HS-5 (cell line): ENCODE measurements around the gene PRKN.
"Not testable (repeated sequence)": the region's sequence is repeated elsewhere in the genome, so short reads cannot be mapped to it uniquely, and the experiment has no call there.

Experiments used
- DNase-seq: peaks from one replicate; pipeline ENCODE4 v3.0.0-alpha.2; 2012; ENCODE audit warnings: low read depth

The PRKN gene

GRCh38 chr6:162710936-162711335, 16.6 kb downstream of the PRKN start:
- no peak for DNase-seq

- no peak for DNase-seq
These were observed 17.1 kb downstream of the PRKN start for GRCh38 chr6:162710419-162710818.

- DNase-seq: no peak
These were observed 18.1 kb downstream of the PRKN start for GRCh38 chr6:162709431-162709830.

DNA sequence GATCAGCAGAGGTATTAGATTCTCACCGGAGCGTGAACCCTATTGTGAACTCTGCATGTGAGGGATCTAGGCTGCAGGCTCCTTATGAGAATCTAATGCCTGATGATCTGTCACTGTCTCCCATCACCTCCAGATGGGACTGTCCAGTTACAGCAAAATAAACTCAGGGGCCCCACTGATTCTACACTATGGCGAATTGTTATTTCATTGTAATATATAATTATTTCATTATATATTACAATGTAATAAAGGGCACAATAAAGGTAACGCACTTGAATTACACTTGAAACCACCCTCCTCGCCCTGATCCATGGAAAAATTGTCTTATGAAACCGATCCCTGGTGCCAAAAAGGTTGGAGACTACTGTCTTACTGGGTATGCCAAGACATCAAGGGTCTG, 18.6 kb downstream of the PRKN start:
- no peak for DNase-seq

- DNase-seq: no peak
These were observed 21.3 kb downstream of the PRKN start for GRCh38 chr6:162706232-162706631.

- DNase-seq: no peak
These were observed 21.8 kb downstream of the PRKN start for GRCh38 chr6:162705736-162706135.

DNA sequence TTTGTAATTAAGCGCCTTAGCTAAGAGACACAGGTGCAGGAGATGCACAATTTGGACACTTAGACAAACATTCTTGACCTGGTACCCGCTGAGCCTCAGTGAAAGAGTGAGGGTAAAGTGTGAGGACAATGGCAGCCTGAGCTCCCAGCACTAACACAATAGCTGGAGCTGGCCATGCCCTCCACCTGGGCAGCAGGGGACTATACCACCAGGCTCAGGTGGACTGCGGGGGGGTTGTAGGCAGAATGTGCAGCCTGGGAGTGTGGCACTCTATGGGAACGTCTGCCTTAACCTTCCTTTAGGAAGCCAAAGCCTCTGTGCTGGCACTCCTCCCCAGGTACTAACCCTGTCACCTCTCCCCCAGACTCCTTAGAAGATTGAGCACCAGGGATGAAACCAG, 23.6 kb downstream of the PRKN start:
- no peak for DNase-seq

- DNase-seq: no peak
These were observed 25.1 kb downstream of the PRKN start for GRCh38 chr6:162702446-162702845.

GRCh38 chr6:162701551-162701950, 26.0 kb downstream of the PRKN start:
- no peak for DNase-seq

DNA sequence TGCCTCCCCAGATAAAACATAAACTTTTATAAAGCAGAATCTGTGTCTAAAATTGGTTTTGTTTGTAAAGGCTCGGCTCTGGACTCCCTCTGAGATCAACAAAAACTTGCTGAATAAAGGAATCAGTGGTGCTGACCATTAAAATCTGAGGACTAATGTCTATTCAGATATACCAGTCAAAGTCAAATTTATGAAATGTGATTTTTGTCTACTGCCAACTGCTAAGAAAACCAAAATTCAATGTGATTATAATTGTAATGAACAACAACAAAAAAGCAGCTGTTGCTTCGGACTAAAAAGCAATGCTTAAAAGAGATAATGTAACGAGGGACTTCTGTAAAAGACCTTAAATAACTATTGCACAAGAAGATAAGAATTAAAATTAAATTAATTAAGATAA, 26.6 kb downstream of the PRKN start:
- DNase-seq: no peak

- no peak for DNase-seq
These were observed 27.6 kb downstream of the PRKN start for GRCh38 chr6:162699961-162700360.

DNA sequence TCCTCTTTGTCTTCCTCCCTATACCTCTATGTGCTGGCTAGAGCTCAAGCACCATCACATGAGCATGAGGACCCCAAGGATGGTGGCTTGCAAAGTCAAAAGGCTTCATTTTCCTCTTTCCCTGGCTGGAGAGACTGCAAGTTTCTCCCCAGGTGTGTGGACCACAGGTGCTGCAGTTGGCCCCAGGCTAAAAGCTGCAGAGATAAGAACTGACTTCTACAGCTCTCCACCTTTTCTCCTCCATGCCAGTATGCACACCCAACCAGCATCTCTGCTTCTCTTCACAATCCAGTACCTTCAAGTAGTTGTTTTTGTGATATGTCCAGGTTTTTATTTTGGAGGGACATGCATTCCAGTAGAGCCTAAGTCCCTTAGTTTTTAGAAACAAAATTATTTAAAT, 29.1 kb downstream of the PRKN start:
- DNase-seq: no peak

GRCh38 chr6:162697872-162698403, 29.6 kb downstream of the PRKN start:
- no peak for DNase-seq

DNA sequence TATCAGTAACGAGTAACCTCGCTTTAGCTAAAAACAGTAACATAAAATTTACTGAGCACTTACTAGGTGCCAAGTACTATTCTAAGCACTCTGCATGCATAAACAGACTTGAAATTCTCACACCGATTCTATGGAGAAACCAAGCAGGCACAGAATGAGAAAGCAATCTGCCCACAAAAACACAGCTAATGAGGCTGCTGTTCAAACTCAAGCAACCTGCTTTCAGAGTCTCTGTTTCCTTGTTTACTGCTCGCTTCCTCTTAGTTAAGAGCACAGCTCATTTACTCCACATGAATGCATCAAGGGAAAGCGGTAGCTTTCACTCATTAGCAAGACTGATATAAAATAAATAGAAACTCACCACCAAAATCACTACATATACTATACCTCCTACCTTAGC, 37.4 kb downstream of the PRKN start:
- no peak for DNase-seq

GRCh38 chr6:162688751-162689345, 38.7 kb downstream of the PRKN start:
- DNase-seq: no peak

- no peak for DNase-seq
These were observed 42.0 kb downstream of the PRKN start for GRCh38 chr6:162685586-162685985.

GRCh38 chr6:162684961-162685360, 42.6 kb downstream of the PRKN start:
- DNase-seq: no peak

GRCh38 chr6:162684052-162684451, 43.5 kb downstream of the PRKN start:
- DNase-seq: no peak

- no peak for DNase-seq
These were observed 44.4 kb downstream of the PRKN start for GRCh38 chr6:162683135-162683534.

GRCh38 chr6:162681447-162681846, 46.1 kb downstream of the PRKN start:
- DNase-seq: no peak

GRCh38 chr6:162680871-162681270, 46.7 kb downstream of the PRKN start:
- DNase-seq: no peak

- DNase-seq: no peak
These were observed 47.2 kb downstream of the PRKN start for GRCh38 chr6:162680367-162680766.

- DNase-seq: no peak
These were observed 47.9 kb downstream of the PRKN start for GRCh38 chr6:162679681-162680080.

DNA sequence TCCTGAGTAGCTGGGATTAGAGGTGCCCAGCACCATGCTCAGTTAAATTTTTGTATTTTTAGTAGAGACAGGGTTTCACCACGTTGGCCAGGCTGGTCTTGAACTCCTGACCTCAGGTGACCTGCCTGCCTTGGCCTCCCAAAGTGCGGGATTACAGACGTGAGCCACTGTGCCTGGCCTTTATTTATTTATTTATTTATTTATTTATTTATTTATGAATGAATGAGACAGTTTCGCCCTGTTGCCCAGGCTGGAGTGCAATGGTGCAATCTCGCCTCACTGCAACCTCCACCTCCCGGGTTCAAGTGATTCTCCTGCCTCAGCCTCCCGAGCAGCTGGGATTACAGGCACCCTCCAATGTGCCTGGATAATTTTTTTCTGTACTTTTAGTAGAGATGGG, 48.7 kb downstream of the PRKN start:
- not testable (repeated sequence) for DNase-seq

GRCh38 chr6:162675503-162675902, 52.1 kb downstream of the PRKN start:
- DNase-seq: no peak
